Right renal cortex interstitium (tissue), 3 donors: Measurements from ENCODE around the gene RIOK3. TPM values are rescaled to one million over a fixed set of nuclear protein-coding genes. Genes with fewer than 3 reads are reported as not detected.
"Not testable (repeated sequence)": the region's sequence is repeated elsewhere in the genome, so short reads cannot be mapped to it uniquely, and the experiment has no call there.

Source experiments
- DNase-seq, 3 donors: peaks; one replicate each; pipeline ENCODE4 v3.0.0-alpha.2; 2013; ENCODE audit warnings: low read depth in 3 of 3, low spot score in 2 of 3
- polyA plus RNA-seq, 3 donors: library from polyadenylated mRNA; unstranded; fragments of 120-200 nt; gene quantifications; one replicate each; pipeline ENCODE4 v1.2.1, GENCODE V29; 2013; ENCODE audit not compliant: insufficient read length in 3 of 3

The RIOK3 gene
- polyA plus RNA-seq, 3 donors = 71.9 to 75.9 (median 73.8) TPM

- no peak for DNase-seq
Observed at GRCh38 chr18:23451011-23451410, 2.1 kb upstream of the RIOK3 start.

GRCh38 chr18:23451491-23451890 lies 1.6 kb upstream of the RIOK3 start:
- DNase-seq = no peak

GRCh38 chr18:23452347-23452727 lies 750 bp upstream of the RIOK3 start:
- DNase-seq = no peak

GRCh38 chr18:23453680-23454058 lies 582 bp downstream of the RIOK3 start:
- DNase-seq = no peak

- DNase-seq = no peak
Observed at GRCh38 chr18:23456835-23457234, 3.7 kb downstream of the RIOK3 start.

GRCh38 chr18:23458830-23459529 lies 5.9 kb downstream of the RIOK3 start:
- DNase-seq = no peak

- DNase-seq = no peak
Observed at GRCh38 chr18:23459530-23459921, 6.4 kb downstream of the RIOK3 start.

- DNase-seq = no peak
Observed at GRCh38 chr18:23460285-23461273, 7.5 kb downstream of the RIOK3 start.

- DNase-seq = no peak
Observed at GRCh38 chr18:23462876-23463275, 9.8 kb downstream of the RIOK3 start.

- no peak for DNase-seq
Observed at GRCh38 chr18:23468753-23469459, 15.8 kb downstream of the RIOK3 start.

- no peak for DNase-seq
Observed at GRCh38 chr18:23470620-23471387, 17.7 kb downstream of the RIOK3 start.

GRCh38 chr18:23471486-23471885 lies 18.4 kb downstream of the RIOK3 start:
- DNase-seq = no peak

GRCh38 chr18:23479829-23480505 lies 26.9 kb downstream of the RIOK3 start:
- no peak for DNase-seq

GRCh38 chr18:23484561-23485182 lies 31.6 kb downstream of the RIOK3 start:
- no peak for DNase-seq

GRCh38 chr18:23485386-23485785 lies 32.3 kb downstream of the RIOK3 start:
- no peak for DNase-seq

GRCh38 chr18:23487738-23488570 lies 34.9 kb downstream of the RIOK3 start:
- DNase-seq = no peak

GRCh38 chr18:23489586-23489985 lies 36.5 kb downstream of the RIOK3 start:
- not testable (repeated sequence) for DNase-seq

GRCh38 chr18:23493654-23494053 lies 40.6 kb downstream of the RIOK3 start:
- no peak for DNase-seq

GRCh38 chr18:23494992-23495391 lies 41.9 kb downstream of the RIOK3 start:
- no peak for DNase-seq
